Type B pancreatic cell (in vitro differentiated cells): ENCODE results near the gene DEPDC5. TPM values are rescaled to one million over a fixed set of nuclear protein-coding genes. Genes with fewer than 3 reads are reported as not detected.
A peak's percentile ranks its signal among the peaks of the same experiment; 100 is the strongest.

Experiments used
- DNase-seq: peaks from one replicate; pipeline ENCODE4 v3.0.0; 2021; ENCODE audit warnings: mixed read lengths; ENCODE audit not compliant: unreplicated experiment; ENCODE audit errors: extremely low spot score
- H3K27ac Mint-ChIP-seq: 2 replicates; pipeline ENCODE4 v1.8.0; 2021; ENCODE audit warnings: mild to moderate bottlenecking, mixed read lengths
- H3K27me3 Mint-ChIP-seq: 2 replicates; pipeline ENCODE4 v1.8.0; 2021; ENCODE audit warnings: mixed read lengths
- H3K36me3 Mint-ChIP-seq: 2 replicates; pipeline ENCODE4 v1.8.0; 2021; ENCODE audit warnings: mixed read lengths
- H3K4me1 Mint-ChIP-seq: one replicate; pipeline ENCODE4 v1.8.0; 2021; ENCODE audit warnings: mixed read lengths; ENCODE audit not compliant: unreplicated experiment
- H3K4me3 Mint-ChIP-seq: 2 replicates; pipeline ENCODE4 v1.8.0; 2021; ENCODE audit warnings: mild to moderate bottlenecking, mixed read lengths
- H3K9me3 Mint-ChIP-seq: 2 replicates; pipeline ENCODE4 v1.8.0; 2021; ENCODE audit warnings: mixed read lengths
- total RNA-seq: library from RNA; stranded (reverse); gene quantifications from 2 replicates; pipeline ENCODE4 v1.2.1, GENCODE V29; 2021; ENCODE audit warnings: low replicate concordance
- TF ChIP-seq, protein P1 (sequence below): fragments of 200-600 bp; sonication (generic); conservative IDR thresholded peaks from 2 replicates; pipeline ENCODE4 v1.5.0; 2021; ENCODE audit warnings: antibody characterized with exemption, mild to moderate bottlenecking

The DEPDC5 gene
- total RNA-seq, 1 donor from 2014 or later: 40.6 TPM

DNA sequence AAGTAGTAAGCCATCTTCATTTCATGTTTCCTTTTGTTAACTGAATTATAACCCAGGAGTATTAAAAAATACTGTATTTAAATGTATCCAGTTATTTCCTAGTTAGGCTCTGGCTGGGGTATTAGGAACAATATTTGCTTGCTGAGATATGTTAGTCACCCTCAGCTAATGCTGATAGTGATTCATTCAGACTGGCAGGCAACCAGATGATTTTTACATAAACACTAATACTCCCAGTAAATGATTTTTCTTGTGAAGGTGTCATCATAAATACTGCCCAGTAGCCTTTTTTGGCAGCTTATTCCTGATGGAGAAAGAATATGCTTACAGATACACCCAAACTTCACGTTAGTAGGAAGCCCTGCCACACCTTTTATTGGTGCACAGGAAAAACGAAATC, 198.7 kb downstream of the DEPDC5 start:
- Mint-ChIP-seq H3K4me1 (peaks cover 35% of the 10 kb centered on the region), H3K36me3 (peaks cover 57% of the 10 kb centered on the region), H3K9me3 (no peaks in the 10 kb centered on the region), H3K27ac (peak overlapping the region; percentile 24), H3K27me3 (no peaks in the 10 kb centered on the region), H3K4me3 (no peak overlapping the region)
- TF ChIP-seq, protein P1, sequence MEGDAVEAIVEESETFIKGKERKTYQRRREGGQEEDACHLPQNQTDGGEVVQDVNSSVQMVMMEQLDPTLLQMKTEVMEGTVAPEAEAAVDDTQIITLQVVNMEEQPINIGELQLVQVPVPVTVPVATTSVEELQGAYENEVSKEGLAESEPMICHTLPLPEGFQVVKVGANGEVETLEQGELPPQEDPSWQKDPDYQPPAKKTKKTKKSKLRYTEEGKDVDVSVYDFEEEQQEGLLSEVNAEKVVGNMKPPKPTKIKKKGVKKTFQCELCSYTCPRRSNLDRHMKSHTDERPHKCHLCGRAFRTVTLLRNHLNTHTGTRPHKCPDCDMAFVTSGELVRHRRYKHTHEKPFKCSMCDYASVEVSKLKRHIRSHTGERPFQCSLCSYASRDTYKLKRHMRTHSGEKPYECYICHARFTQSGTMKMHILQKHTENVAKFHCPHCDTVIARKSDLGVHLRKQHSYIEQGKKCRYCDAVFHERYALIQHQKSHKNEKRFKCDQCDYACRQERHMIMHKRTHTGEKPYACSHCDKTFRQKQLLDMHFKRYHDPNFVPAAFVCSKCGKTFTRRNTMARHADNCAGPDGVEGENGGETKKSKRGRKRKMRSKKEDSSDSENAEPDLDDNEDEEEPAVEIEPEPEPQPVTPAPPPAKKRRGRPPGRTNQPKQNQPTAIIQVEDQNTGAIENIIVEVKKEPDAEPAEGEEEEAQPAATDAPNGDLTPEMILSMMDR: no peak
- no peak for DNase-seq

DNA sequence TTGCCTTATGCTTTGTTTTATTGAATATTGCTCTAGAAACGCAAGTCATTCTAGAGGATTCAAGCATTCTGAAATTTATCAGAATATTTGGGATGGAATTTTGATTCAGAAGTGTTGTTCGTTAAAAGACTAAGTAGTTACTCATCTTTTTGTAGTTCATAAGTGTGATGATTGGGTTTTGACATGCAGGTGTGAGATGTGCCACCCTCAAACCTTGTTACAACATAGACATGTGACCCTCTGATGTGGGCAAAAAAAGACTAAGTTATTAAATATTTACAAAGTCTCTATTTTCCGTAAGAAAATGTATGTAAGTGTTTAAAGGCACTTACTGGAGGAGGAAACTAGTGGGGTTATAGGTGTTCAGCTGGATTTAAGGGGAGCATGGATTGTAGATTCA, 199.4 kb downstream of the DEPDC5 start:
- no peaks in the 10 kb centered on the region for H3K9me3 Mint-ChIP-seq
- DNase-seq: no peak
- H3K36me3 Mint-ChIP-seq: peaks cover 57% of the 10 kb centered on the region
- TF ChIP-seq, protein P1: no peak
- no peak overlapping the region for H3K4me3 Mint-ChIP-seq
- H3K27ac Mint-ChIP-seq: no peak overlapping the region
- peaks cover 34% of the 10 kb centered on the region for H3K4me1 Mint-ChIP-seq
- no peaks in the 10 kb centered on the region for H3K27me3 Mint-ChIP-seq

DNA sequence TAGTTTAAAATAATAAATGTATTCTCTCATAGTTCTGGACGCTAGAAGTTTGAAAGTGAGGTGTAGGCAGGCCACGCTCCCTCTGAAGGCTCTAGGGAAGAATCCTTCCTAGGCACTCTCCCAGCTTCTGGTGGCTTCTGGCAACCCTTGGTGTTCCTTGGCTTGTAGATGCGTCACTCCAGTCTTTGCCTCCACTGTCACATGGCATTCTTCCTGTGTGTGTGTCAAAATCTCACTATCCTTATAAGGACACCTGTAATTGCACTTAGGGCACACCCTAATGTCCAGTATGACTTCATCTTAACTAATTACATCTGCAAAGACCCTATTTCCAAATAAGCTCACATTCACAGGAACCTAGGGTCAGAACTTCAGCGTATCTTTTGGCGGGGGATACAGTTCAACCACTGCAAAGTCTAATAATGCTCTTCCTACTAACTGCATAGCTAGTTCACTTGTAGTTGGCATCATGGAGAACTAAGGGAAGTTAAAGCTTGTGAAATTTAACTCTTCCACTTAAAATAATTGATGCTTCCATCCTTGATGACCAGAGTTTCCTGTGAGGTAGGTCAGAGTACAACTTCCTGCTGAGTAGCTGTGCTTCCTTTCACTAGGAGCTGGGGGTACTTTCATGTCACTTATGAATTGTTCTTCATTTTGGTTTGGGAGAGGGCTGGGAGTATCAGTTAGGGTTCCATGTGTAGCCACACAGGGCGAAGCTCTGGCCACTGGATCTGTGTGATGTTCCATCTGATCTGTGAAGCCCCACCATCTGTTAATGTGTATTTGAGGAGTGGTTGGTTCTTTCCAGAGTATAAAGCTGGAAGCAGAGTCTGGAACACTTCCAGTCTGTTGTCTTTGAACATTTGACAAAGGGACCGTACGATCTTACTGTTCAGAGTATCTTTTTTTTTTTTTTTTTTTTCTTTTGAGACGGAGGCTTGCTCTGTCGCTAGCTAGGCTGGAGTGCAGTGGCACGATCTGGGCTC, 201.0 kb downstream of the DEPDC5 start:
- Mint-ChIP-seq H3K27me3 (no peaks in the 10 kb centered on the region), H3K36me3 (peaks cover 52% of the 10 kb centered on the region), H3K27ac (no peak overlapping the region), H3K9me3 (no peaks in the 10 kb centered on the region), H3K4me3 (no peak overlapping the region), H3K4me1 (peaks cover 34% of the 10 kb centered on the region)
- DNase-seq: no peak
- TF ChIP-seq, protein P1: no peak

DNA sequence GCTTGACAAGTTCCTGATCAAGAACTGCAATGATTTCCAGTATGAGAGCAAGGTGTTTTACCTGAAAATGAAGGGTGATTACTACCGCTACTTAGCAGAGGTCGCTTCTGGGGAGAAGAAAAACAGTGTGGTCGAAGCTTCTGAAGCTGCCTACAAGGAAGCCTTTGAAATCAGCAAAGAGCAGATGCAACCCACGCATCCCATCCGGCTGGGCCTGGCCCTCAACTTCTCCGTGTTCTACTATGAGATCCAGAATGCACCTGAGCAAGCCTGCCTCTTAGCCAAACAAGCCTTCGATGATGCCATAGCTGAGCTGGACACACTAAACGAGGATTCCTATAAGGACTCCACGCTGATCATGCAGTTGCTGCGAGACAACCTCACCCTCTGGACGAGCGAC, 202.5 kb downstream of the DEPDC5 start:
- H3K4me1 Mint-ChIP-seq: peaks cover 33% of the 10 kb centered on the region
- H3K9me3 Mint-ChIP-seq: no peaks in the 10 kb centered on the region
- H3K27me3 Mint-ChIP-seq: no peaks in the 10 kb centered on the region

More for the DNA sequence above, 202.5 kb downstream of the DEPDC5 start:
- TF ChIP-seq, protein P1: no peak
- H3K36me3 Mint-ChIP-seq: peaks cover 42% of the 10 kb centered on the region
- DNase-seq: no peak
- no peak overlapping the region for H3K4me3 Mint-ChIP-seq
- no peak overlapping the region for H3K27ac Mint-ChIP-seq

Other genes starting within 250 kb of the DEPDC5 start
- 39.5 and 47.6 TPM in 2 replicates for gene PISD, start 91.8 kb upstream of the DEPDC5 start, total RNA-seq
- 68.9 and 80.9 TPM in 2 replicates for gene PRR14L, start 3.9 kb upstream of the DEPDC5 start, total RNA-seq
- 97.5 and 110 TPM in 2 replicates for gene YWHAH, start 190.5 kb downstream of the DEPDC5 start, total RNA-seq